GM19452 (cell line): ENCODE results near the gene ATP9B.
"Not testable (repeated sequence)": the region's sequence is repeated elsewhere in the genome, so short reads cannot be mapped to it uniquely, and the experiment has no call there.

Experiments
- ATAC-seq: cut with Tn5 transposase; IDR thresholded peaks from one replicate; pipeline ENCODE4 v1.9.1; 2021; ENCODE audit not compliant: unreplicated experiment

The ATP9B gene

GRCh38 chr18:79070486-79070885 lies 1.3 kb downstream of the ATP9B start:
- ATAC-seq, result no peak

- no peak for ATAC-seq
Measured at GRCh38 chr18:79071037-79071436, 1.8 kb downstream of the ATP9B start.

- ATAC-seq, result no peak
Measured at GRCh38 chr18:79071503-79072210, 2.5 kb downstream of the ATP9B start.

- ATAC-seq, result not testable (repeated sequence)
Measured at GRCh38 chr18:79072655-79073054, 3.5 kb downstream of the ATP9B start.

- no peak for ATAC-seq
Measured at GRCh38 chr18:79077181-79077580, 8.0 kb downstream of the ATP9B start.

- ATAC-seq, result not testable (repeated sequence)
Measured at GRCh38 chr18:79078791-79079190, 9.6 kb downstream of the ATP9B start.

- no peak for ATAC-seq
Measured at GRCh38 chr18:79092874-79093273, 23.7 kb downstream of the ATP9B start.

GRCh38 chr18:79093986-79094385 lies 24.8 kb downstream of the ATP9B start:
- ATAC-seq, result no peak

GRCh38 chr18:79095216-79095615 lies 26.0 kb downstream of the ATP9B start:
- ATAC-seq, result no peak

GRCh38 chr18:79100944-79101343 lies 31.8 kb downstream of the ATP9B start:
- no peak for ATAC-seq

GRCh38 chr18:79102886-79103285 lies 33.7 kb downstream of the ATP9B start:
- ATAC-seq, result no peak

GRCh38 chr18:79104137-79104536 lies 34.9 kb downstream of the ATP9B start:
- ATAC-seq, result no peak

GRCh38 chr18:79105455-79105854 lies 36.3 kb downstream of the ATP9B start:
- no peak for ATAC-seq

- ATAC-seq, result no peak
Measured at GRCh38 chr18:79106084-79106483, 36.9 kb downstream of the ATP9B start.

- ATAC-seq, result no peak
Measured at GRCh38 chr18:79107886-79108285, 38.7 kb downstream of the ATP9B start.

GRCh38 chr18:79108549-79109215 lies 39.5 kb downstream of the ATP9B start:
- no peak for ATAC-seq

GRCh38 chr18:79111483-79111882 lies 42.3 kb downstream of the ATP9B start:
- ATAC-seq, result no peak

GRCh38 chr18:79117385-79117784 lies 48.2 kb downstream of the ATP9B start:
- no peak for ATAC-seq

GRCh38 chr18:79117788-79118187 lies 48.6 kb downstream of the ATP9B start:
- no peak for ATAC-seq

GRCh38 chr18:79118797-79119196 lies 49.6 kb downstream of the ATP9B start:
- ATAC-seq, result no peak

GRCh38 chr18:79121746-79122474 lies 52.7 kb downstream of the ATP9B start:
- no peak for ATAC-seq

- no peak for ATAC-seq
Measured at GRCh38 chr18:79123948-79124347, 54.8 kb downstream of the ATP9B start.
